Hypothalamus (tissue), 51 donors: Measurements from ENCODE around the gene JAK1.
"Not testable (repeated sequence)": the region's sequence is repeated elsewhere in the genome, so short reads cannot be mapped to it uniquely, and the experiment has no call there.

ENCODE experiments used
- DNase-seq, 51 donors: peaks; one replicate each; lab custom pipeline; 2025; lab: John Stamatoyannopoulos, UW

JAK1 gene

DNA sequence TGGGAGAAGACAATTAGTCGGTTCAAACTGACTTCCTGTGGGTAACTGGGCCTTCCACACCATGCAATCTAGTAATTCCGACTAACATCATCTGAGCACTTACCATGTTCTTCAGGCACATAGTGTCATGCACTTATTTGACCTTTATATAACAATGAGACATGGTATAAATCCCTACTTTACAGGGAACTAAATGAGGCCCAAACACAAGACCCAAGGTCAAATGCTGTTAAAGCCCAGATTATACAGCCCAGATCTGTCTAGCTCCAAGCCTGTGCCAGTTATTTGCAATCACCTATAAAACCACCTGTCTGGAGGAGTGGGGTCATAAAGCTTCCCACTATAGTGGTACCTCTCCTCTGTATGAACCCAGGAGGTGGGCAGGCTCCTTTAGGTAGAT lies 40.8 kb downstream of the JAK1 start:
- no peak for DNase-seq

DNA sequence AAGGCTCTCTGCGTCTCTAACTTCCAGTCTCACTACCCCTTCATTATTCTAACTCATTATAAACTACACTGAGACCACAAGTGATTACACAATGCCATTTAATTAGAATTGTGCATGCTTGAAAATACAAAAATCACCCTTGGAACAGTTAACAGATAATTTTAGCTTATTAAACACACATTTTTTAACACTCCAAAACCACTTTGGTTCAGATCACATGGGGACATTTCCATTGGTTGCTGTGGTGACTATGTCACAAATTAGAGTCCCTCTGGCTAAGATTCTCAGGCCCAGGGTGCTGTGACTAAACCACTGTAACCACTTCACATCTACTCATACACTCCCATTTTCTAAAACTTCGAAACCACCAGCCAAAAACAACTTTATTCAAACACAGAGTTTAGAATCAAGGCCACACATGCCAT lies 43.0 kb downstream of the JAK1 start:
- no peak for DNase-seq

DNA sequence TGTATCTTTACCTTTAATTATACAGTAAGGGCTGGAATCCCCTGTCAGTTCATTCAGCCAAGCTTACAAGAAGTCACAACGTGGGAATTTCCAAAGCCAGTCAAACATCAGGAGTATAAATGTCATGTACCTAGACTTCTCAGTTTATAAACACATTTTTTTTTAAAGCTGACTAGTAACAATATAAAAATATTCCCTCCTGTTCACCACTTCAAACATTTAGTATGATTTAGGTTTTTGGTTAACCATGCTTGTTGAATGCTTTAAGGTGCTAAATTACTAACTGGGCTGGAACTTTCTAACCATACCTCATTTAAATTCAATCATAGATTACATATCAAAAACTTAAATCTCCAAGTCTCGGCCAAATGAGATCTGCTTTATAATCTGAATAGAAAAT lies 44.0 kb downstream of the JAK1 start:
- no peak for DNase-seq

DNA sequence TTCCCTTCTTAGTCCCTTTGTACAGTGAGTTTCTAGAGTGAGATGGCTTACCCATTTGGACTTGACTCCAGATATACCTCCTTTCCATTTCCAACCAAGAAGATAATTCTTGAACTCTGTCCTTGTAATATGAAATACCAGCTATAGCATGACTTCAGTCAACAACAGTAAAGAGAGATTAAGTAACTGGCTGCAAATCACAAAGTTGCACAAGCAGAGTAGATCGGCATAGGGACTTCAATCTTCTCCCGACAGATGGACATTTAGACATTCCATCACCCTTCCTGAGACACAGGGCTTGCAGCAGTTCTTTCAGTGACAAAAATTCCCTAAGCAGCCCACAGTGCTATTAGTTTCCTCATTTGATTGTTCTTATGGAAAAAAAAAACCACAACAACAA lies 44.6 kb downstream of the JAK1 start:
- DNase-seq: no peak

DNA sequence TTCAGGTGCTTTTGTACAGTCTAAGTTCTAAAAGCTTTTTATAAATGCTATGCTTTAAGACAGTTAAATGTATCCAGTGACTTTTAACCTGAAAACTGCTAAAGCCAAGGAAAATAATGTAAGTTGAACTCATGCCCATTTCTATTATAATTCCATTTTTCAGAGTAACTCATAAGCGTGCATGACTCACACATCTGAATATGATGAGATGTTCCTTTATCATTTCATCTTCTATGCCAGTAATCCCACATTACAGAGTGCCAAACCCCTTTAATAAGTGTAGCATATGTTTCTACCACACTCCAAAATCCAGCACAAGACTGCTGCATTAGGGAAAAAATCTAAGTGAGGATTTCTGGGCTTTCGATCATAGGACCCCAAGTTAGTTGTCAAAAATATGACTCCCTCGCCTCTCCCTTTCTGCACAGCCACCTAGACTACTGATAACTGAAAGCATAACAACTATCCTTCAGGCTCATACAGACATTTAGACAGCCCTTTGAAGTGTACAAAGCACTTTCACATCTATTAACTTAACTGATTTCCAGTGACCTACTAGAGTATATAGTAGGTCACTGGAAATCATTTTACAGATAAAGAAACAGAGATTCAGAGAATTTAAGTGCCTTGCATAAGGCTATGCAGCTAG lies 45.3 kb downstream of the JAK1 start:
- peak in 1 of 51 donors; percentile 2 for DNase-seq

DNA sequence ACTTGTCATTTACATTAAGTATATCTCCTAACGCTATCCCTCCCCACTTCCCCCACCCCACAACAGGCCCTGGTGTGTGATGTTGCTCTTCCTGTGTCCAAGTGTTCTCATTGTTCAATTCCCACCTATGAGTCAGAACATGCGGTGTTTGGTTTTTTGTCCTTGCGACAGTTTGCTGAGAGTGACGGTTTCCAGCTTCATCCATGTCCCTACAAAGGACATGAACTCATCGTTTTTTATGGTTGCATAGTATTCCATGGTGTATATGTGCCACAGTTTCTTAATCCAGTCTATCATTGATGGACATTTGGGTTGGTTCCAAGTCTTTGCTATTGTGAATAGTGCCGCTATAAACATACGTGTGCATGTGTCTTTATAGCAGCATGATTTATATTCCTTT lies 47.2 kb downstream of the JAK1 start:
- DNase-seq: not testable (repeated sequence)

DNA sequence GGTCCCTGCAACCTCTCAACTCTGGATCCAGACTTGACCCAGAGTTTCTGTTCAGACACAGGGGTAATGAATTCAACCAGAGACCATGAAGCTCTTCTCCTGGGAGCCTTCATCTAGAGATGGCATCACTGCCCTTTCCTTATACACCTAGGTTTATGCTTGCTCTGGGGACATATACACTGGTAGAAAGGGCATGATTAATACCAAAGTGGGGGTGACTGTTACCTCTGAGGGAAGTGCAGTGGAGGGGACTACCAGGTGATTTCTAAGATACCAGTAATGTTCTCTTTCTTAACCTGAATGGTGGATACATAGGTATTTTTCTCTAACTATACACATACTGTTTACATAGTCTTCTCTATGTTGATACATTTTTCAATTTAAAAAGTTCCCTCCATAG lies 48.4 kb downstream of the JAK1 start:
- no peak for DNase-seq

DNA sequence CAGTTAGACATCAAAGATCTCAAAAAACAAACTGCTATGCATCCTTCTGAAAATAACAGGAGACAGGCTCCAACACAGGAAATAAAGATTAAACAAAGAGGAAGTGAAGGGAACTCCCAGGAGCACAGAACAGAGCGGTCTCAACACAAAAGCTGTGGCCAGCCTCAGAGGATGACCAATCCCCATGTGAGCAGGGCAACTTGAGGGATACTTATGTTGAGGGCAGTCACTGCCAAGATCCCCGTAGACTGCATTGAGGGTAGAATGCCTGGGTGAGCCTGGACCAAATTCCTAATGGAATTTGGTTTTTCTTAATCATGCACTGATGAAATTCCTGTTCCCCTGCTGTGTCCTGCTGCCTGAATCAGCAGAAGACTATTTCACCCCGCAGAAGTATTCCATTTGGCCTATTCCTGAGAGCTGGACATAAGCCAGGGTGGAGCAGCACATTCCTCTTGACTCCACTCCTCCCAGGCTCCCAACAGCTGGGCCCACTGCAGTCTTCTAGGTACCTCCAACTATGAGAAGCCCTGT lies 49.0 kb downstream of the JAK1 start:
- DNase-seq: peak in 4 of 51 donors; percentile 5 to 12 (median 8)

DNA sequence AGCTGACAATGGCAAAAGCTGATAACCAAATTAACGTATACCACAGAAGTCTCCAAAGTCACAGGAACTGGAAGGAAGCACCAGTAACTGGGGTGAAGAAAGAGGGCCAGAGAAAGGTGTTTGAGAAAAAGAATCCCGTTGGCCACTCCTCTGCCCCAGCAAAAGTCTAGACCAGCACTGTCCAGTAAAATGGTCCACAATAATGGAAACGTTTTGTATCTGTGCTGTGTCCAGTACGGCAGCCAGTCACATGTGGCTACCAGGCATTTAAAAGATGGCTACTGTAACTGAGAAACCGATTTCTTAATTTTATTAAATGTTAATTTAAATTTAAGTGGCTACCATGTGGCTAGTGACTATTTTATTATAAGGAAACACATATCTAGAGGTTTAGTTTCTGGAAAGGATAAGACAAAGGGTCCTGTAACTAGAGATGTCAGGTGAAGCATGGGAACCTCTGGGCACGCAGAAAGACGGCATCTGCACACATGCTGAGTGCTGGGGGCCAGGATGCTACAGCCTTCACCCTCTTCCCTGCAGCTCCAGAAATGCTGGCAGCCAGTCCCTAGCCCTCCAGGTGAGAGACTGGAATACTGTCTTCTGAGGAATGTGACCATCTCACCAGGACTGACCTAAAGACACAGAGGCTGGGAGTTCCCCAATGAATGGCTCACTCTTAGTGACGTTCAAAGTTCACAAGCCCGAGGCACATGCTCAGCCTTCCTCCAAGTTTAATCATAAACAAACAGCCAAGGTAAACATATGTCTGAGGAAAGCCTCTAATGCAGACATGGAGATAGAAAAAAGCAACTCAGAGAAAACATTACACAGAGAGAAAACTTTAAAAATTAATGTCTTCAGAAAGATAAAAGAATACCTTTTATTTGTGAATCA lies 50.7 kb downstream of the JAK1 start:
- DNase-seq: no peak

DNA sequence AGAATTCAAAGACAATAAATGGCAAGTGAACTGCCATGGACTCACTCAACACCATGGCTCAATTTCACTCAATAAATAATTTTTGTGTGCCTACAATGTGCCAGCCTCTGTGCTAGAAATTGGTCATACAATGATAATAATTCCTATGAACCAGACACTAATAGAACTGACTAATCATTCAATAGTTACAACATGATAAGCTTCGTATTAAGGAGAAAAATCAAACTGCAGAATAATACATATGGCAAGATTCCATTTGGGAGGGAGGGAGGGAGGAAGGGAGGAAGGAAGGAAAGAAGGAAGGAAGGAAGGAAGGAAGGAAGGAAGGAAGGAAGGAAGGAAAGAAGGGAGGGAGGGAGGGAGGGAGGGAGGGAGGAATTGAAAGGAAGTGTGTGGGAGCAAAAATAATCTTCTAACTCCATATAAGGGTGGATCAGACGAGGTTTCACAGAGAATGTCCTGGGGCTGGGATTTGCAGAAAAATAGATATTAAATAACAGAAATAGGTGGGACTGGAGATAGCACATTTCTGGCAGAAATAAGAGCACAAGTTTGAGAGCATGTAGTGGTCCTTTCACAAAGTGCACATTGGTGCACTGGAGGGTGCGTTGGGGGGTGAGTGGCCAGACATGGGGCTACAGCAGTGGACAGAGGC lies 52.9 kb downstream of the JAK1 start:
- no peak for DNase-seq

DNA sequence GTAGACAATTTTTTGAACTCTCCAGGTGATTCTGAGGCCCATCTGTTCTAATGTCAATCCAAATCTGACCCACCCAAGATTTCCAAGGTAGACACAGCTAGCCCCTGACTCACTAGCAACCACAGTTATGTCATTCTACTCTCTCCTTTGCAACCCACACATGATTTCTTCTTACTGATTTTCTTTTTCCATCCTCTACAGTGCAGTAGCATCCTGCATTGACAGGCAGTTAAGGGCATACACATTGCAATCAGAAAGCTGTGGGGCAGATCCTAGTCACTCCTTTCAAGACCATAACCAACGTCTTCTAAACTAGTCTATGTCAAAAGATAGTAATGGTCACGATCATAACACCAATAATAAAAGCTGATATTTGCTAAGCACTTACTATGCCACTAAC lies 54.2 kb downstream of the JAK1 start:
- no peak for DNase-seq

DNA sequence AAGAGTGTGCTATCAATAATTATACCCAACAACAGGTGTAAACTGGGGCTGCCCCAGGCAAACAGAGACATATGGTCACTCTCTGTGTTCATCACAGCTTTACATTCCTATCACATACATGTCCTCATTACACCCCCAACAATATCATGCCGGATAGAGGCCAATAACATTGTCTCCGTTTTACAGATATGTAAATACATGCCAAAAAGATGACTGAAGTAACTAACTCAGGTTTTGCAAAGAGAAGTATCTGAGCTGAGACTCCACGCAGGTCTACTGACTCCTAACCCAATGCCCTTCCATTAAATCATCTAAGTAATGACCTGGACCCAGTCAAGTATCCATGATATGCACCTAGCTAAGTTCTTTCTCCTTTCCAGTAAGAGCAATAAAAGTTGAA lies 55.0 kb downstream of the JAK1 start:
- no peak for DNase-seq

DNA sequence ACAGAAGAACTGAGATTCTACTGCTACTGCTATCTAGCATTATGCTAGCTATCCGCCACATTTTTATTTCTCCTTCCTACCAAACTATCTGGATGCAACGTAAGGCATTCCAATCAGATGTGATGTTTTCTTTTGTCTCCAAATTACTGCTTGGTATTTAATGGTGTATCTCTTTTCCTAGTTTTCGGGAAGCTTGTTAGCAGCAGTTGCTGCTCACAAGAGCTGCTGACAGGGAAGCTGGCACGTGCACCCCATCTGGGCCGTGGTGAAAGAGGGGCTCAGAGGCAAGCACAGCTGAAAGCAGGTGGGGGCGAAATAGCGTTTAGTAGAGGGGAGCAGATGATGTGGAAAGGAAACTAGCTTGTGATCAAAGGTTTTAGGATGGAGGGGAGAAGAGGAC lies 57.3 kb downstream of the JAK1 start:
- peak in 1 of 51 donors; percentile 11 for DNase-seq

DNA sequence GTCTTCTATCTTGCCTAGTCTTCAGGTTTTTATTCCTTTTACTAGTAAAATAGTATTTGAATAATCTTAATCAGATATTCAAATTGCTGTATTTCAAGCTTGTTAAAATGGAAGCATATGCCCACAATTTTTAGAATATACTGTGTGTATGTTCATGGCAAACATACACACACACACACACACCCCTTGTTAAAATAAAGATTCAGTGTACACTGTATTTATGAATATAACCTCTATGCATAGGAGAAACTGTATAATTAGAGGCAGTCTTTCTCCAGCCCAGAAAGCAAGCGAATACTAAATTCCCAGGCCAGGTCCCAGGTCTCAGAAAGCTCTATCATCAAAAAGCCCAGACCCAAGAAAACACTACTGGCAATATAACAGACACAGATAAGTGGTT lies 57.8 kb downstream of the JAK1 start:
- no peak for DNase-seq

DNA sequence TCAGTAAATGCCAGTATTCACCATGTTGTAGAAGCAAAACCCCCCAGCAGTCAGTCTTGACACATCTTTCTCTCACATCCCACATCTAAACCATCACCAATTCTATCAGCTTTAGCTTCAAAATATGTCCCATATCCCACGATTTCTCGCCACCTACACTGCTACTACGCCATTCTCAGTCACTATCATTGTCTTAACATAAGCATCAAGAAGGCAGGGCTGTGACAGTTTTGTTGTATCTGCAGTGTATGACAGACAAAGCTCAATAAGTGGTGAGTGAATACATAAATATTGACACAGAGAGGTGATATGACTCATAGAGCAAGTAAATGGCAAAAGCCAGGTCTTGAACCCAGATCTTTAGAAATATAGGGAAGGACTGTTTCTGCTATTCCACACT lies 59.9 kb downstream of the JAK1 start:
- peak in 1 of 51 donors; percentile 14 for DNase-seq

DNA sequence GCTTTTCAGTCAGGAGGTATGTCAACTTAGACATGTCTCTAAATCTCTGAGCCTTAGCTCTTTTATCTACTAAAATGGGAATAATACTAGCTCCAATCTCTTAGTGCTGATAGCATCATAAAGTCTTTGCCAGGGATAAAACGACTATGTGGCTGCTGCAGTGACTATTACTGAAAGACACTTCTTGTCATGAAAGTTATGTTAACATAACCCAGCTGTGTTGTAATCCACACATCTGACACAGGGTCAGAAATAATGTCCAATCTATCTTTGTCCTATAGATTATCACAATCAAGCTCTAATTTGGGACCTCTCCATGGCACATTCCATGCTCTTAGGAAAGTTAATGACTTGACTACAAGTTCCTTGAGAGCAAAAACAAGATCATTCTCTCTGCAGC lies 62.8 kb downstream of the JAK1 start:
- DNase-seq: no peak

DNA sequence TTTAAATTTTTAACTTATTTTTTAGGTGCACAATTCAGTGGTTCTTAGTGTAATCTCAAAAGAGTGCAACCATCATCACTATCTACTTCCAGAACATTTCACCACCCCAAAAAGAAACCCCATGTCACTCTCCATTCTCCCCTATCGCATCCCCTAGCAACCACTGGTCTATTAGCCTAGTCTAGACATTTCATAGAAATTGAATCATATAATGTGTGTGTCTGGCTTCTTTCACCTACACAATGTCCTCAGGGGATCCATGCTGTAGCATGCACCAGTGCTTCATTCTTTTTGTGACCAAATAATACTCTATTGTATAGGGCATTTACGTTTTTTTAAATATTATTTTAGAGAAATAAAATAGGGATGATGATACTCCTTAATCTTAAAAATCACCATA lies 64.7 kb downstream of the JAK1 start:
- DNase-seq: no peak

DNA sequence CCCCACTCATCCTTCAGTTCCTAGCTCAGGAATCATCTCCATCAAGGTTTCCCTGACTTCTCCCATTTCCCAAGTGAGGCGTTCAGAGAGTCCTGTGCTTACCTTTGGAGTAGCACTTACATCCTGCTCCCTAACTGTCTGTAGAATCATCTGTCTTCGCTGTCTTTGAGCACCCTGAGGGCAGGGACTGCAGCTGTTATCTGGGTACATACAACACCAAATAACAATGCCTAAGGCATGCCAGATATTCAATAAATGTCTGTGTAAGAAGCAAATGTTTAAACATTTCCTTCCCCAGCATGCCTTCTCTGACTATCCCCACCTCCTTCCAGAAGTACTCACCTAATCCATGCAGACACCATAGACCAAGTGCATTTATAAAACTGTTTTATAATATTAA lies 65.4 kb downstream of the JAK1 start:
- DNase-seq: no peak

DNA sequence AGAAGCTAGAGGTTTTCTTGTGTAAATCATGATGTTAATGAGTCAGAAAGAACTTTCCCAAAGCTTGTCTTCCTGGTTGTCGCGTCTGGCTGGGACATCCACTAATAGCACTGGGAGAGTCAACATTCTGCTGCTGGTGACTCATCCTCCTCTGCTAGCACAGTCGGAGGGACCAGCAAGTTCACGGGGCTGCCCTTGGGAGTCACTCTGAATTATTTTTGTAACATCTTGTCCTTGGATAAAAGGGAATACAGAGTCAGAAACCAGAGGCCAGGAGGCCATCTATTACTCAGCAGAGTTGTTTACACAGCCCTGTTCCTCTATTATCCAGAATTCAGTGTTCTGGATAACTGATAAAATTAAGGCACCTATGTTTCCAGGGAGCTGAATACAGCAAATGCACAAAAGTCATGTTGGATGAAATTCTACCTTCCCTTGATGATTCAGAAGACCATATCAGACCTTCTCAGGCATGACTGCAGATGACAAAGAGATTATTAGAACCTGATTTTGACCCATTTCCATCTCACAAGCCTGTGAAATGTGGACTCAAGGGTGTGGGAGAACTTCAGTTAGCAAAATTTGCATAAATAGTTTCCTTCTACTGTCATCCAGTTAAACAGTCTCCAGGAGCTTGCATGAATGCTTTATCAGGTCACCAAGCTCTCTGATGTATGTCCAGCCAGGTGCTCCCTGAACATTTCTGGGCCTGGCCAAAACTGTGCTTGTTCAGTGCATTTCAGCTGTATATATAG lies 68.1 kb downstream of the JAK1 start:
- peak in 15 of 51 donors; percentile 7 to 67 (median 34) for DNase-seq

DNA sequence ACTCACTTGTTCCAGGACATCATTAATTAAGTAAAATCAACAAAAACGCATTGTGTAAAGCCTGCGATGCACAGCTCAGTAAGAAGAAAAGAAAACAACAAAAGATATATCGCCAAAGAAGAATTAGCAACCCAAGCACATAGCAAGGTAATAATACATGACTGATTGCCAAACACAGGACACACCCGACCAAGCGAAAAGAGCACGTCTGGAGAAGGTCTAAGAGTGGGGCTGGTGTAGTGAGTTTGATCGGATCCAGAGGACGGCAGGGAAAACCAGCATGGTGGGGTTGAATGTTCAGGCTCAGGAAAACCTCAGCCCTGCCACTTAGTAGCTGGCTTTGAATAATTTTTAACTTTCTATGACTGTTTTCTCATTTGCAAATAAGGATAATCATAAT lies 69.8 kb downstream of the JAK1 start:
- no peak for DNase-seq

DNA sequence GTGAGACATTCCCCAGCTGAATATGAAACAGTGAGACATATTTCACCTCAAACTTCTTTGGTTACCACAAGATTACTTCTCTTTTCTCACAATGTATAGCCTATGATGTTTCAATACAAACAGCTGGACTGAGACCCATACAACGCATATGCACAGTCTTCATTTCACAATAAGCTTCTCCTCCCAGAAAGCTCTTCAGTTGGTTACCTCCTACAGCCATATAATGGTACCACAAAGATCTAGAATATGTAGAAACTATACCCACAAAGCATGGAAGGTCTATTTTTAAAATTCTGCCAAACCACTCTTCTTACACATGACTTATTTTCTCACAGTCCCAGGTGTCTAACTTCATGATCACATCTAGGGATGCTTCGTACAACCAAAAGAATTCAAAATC lies 70.8 kb downstream of the JAK1 start:
- DNase-seq: no peak
